CD4-positive, alpha-beta memory T cell (primary cell): ENCODE measurements around the gene SYNGAP1. TPM values are rescaled to one million over a fixed set of nuclear protein-coding genes. Genes with fewer than 3 reads are reported as not detected.
"Not testable (repeated sequence)": the region's sequence is repeated elsewhere in the genome, so short reads cannot be mapped to it uniquely, and the experiment has no call there.

ENCODE experiments used
- CTCF ChIA-PET: fragments of 350-600 bp; sonication (Branson Sonifier 250); formaldehyde crosslinking; loops from one replicate; lab custom pipeline; 2021; ENCODE audit warnings: inconsistent platforms; ENCODE audit not compliant: partially characterized antibody; lab: Charles Lee
- POLR2A ChIA-PET: fragments of 350-600 bp; sonication (Branson Sonifier 250); formaldehyde crosslinking; loops from one replicate; lab custom pipeline; 2021; ENCODE audit not compliant: partially characterized antibody; lab: Charles Lee
- DNase-seq, 5 donors: peaks; one replicate each; pipeline versions ENCODE4 v3.0.0 to v3.0.0-alpha.2; 2020 to 2022; ENCODE audit warnings: mixed read lengths in 1 of 5
- H3K27ac ChIP-seq: one replicate; pipeline ENCODE4 v1.7.0; 2013; ENCODE audit warnings: low read depth, low read length
- H3K27me3 ChIP-seq: 2 replicates; pipeline ENCODE4 v1.7.0; 2013; ENCODE audit warnings: mild to moderate bottlenecking, low read length, moderate library complexity; ENCODE audit not compliant: insufficient read depth
- H3K36me3 ChIP-seq: 2 replicates; pipeline ENCODE4 v1.7.0; 2013; ENCODE audit warnings: mild to moderate bottlenecking, low read length, moderate library complexity; ENCODE audit not compliant: insufficient read depth
- H3K4me1 ChIP-seq: 2 replicates; pipeline ENCODE4 v1.7.0; 2013; ENCODE audit warnings: mild to moderate bottlenecking, low read length, moderate library complexity; ENCODE audit not compliant: insufficient read depth
- H3K4me3 ChIP-seq, 2 donors: one replicate each; pipeline ENCODE4 v1.7.0; 2013; ENCODE audit warnings: low read length in 2 of 2, mild to moderate bottlenecking in 1 of 2
- H3K9me3 ChIP-seq, 2 donors: one replicate each; pipeline ENCODE4 v1.7.0; 2013; ENCODE audit warnings: low read length in 2 of 2, control low read depth in 1 of 2; ENCODE audit not compliant: control insufficient read depth in 1 of 2
- H3K27ac Mint-ChIP-seq, 7 donors: one replicate each; pipeline ENCODE4 v1.8.0; 2020 to 2021; ENCODE audit warnings: mixed read lengths in 7 of 7, mild to moderate bottlenecking in 6 of 7, inconsistent platforms in 3 of 7, moderate library complexity in 3 of 7
- H3K27me3 Mint-ChIP-seq, 2 donors: one replicate each; pipeline ENCODE4 v1.8.0; 2020 to 2021; ENCODE audit warnings: mixed read lengths in 2 of 2
- H3K36me3 Mint-ChIP-seq, 2 donors: one replicate each; pipeline ENCODE4 v1.8.0; 2020 to 2021; ENCODE audit warnings: mixed read lengths in 2 of 2, inconsistent platforms in 1 of 2, mild to moderate bottlenecking in 1 of 2
- H3K4me1 Mint-ChIP-seq, 4 donors: one replicate each; pipeline ENCODE4 v1.8.0; 2020 to 2021; ENCODE audit warnings: mixed read lengths in 4 of 4, mild to moderate bottlenecking in 1 of 4
- H3K4me3 Mint-ChIP-seq, 8 donors: one replicate each; pipeline ENCODE4 v1.8.0; 2020 to 2021; ENCODE audit warnings: mixed read lengths in 8 of 8, mild to moderate bottlenecking in 7 of 8, moderate library complexity in 6 of 8, inconsistent platforms in 3 of 8
- H3K9me3 Mint-ChIP-seq, 8 donors: one replicate each; pipeline ENCODE4 v1.8.0; 2020 to 2021; ENCODE audit warnings: mixed read lengths in 8 of 8, mild to moderate bottlenecking in 5 of 8, inconsistent platforms in 3 of 8, moderate library complexity in 1 of 8
- intact Hi-C: fragments of 100-400 bp; cut with micrococcal nuclease; formaldehyde crosslinking; loops from one replicate; pipeline ENCODE4 v1.15.1; 2023
- polyA plus RNA-seq, 2 donors: library from polyadenylated mRNA; unstranded; fragments of 300-500 nt; fragmentation: Illumina TruSeq; gene quantifications; one replicate each; pipeline ENCODE4 v1.2.3, GENCODE V29; 2021
- total RNA-seq, 2 experiments: library from RNA; stranded (reverse); gene quantifications; one replicate each; pipeline ENCODE4 v1.2.3, GENCODE V29; 2021

The SYNGAP1 gene
- total RNA-seq (10 to 100 TPM; 47.8 to 48.0 TPM), polyA plus RNA-seq (1 to 10 TPM in 1 of 2 donors, not detected in 1; 1.9 TPM)

DNA sequence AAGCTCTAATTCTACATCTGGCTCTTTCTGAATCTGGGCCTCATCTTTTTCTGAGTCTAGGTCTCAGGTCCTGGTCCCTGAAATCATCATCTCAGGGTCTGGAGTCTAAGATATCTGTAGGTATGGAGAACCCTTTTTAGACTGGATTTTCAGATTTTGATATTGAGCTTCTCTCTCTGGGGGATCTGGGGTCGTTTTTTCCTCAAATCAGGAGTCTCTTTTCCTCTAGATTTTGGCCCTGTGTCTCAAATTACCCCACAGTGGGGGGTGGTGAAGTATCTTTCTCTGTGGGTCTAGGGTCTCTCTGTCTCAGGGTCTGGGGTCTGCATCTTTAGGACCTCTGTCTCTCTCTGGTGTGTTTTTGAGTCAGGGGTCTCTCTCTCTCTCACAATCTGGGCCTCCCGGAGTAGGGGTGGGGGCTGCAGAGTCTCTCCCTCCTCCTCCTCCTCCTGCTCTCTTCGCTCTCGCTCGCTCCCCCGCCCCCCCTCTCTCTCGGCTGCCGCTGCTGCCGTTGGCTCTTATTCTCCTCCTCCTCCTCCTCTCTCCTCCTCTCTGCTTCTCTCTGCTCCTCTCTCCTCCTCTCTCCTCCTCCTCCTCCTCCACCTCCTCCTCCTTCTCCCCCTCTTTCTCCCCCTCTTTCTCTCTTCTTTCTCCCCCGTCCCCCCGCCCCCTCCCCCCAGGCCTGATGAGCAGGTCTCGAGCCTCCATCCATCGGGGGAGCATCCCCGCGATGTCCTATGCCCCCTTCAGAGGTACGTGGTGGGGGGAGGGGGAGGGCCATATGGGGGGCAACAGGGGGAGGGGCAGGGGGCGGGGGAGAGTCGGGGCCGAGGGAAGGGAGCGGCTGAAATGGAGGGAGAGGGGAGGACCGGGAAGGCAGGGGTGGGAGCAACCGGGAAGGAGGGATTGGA lies at the start of gene SYNGAP1:
SYNGAP1 (plus strand) TSS at position 486 of the 911 bp plus-strand sequence; CDS start at position 686, 200 bp downstream.
- intact Hi-C loops, result loop anchor here (2.0 to 10.0 kb wide), 5 partner anchors 148 to 1225 kb away; partner anchors contain the start of genes GPSM3, HSD17B8, PBX2 and RPS18
- H3K4me3 Mint-ChIP-seq, result peak within 1 kb of the TSS; percentile 69 to 97 (median 92)
- Histone ChIP-seq H3K9me3 (no peaks in the 10 kb centered on the region), H3K4me1 (peaks cover 65% of the 10 kb centered on the region), H3K36me3 (peaks cover 12% of the 10 kb centered on the region), H3K4me3 (peak within 1 kb of the TSS in 1 of 2 donors; percentile 18), H3K27me3 (no peaks in the 10 kb centered on the region), H3K27ac (peak within 1 kb of the TSS; percentile 97)
- peaks cover 13 to 32% of the 10 kb centered on the region in 2 donors for H3K36me3 Mint-ChIP-seq
- peak in 1 of 5 donors; percentile 61 for DNase-seq
- POLR2A ChIA-PET, result interaction anchor here (1.9 to 4.6 kb wide), 7 partner anchors 10 to 148 kb away, joined by 6 to 77 read pairs (median 24); partner anchors contain the start of genes B3GALT4, KIFC1, RPS18 and VPS52
- H3K27ac Mint-ChIP-seq, result peak within 1 kb of the TSS; percentile 99 to 100 (median 99)
- no peaks in the 10 kb centered on the region for H3K27me3 Mint-ChIP-seq
- peaks cover 51 to 87% (median 57%) of the 10 kb centered on the region in 4 donors for H3K4me1 Mint-ChIP-seq
- CTCF ChIA-PET, result interaction anchor here (0.8 to 2.3 kb wide), 4 partner anchors 9 to 435 kb away, joined by 3 to 17 read pairs (median 8); no protein-coding TSS in a partner anchor
- H3K9me3 Mint-ChIP-seq, result no peaks in the 10 kb centered on the region

DNA sequence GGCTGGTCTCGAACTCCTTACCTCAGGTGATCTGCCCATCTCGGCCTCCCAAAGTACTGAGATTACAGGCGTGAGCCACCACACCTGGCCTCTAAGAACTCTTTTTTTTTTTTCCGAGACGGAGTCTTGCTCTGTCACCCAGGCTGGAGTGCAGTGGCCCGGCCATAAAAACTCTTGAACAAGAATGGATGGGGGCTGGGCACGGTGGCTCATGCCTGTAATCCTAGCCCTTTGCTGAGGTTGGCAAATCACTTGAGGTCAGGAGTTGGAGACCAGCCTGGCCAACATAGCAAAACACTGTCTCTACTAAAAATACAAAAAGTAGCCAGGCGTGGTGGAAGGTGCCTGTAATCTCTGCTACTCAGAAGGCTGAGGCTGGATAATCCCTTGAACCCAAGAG lies 48.0 kb upstream of the SYNGAP1 start:
- H3K27ac Mint-ChIP-seq, H3K27me3 ChIP-seq, H3K27ac ChIP-seq, intact Hi-C loops, H3K36me3 Mint-ChIP-seq, H3K9me3 ChIP-seq, H3K27me3 Mint-ChIP-seq, H3K36me3 ChIP-seq, POLR2A ChIA-PET, H3K4me3 Mint-ChIP-seq, H3K4me3 ChIP-seq, DNase-seq, CTCF ChIA-PET, H3K9me3 Mint-ChIP-seq: not testable (repeated sequence)
- H3K4me1 Mint-ChIP-seq, result peaks cover 7 to 11% (median 11%) of the 10 kb centered on the region in 4 donors
- peaks cover 18% of the 10 kb centered on the region for H3K4me1 ChIP-seq

DNA sequence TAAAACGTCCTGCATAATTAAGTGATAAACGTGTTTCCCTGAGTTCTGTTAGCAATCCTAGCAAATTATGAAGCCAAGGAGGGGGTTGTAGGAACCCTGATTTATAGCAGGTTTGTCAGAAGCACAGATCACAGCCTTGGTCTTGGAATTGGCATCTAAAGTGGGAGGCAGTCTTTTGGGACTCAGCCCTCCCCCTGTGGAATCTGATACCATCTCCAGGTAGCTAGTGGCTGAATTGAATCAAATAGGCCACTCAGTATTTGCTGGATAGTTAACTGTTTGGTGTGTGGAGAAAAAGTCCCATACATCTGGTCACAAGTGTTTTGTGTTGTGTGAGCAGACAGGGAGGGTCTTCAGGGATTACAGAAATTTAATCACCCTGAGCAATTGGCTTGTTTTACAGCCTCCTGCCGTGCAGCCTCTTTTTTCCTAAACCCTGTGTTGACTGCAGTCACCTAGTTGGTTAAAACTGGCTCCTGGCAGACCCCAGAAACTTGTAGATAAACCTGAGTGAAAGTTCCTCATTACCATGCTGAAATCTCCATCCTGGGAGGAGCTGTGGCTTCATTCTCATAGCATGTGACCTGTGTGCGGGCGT lies 47.2 kb upstream of the SYNGAP1 start:
- Mint-ChIP-seq H3K9me3 (no peaks in the 10 kb centered on the region), H3K27ac (peak overlapping the region in 3 of 7 donors; percentile 14 to 53 (median 36)), H3K4me3 (no peak overlapping the region), H3K4me1 (peaks cover 7 to 11% (median 11%) of the 10 kb centered on the region in 4 donors), H3K36me3 (no peaks in the 10 kb centered on the region), H3K27me3 (no peaks in the 10 kb centered on the region)
- no peaks in the 10 kb centered on the region for H3K9me3 ChIP-seq
- H3K36me3 ChIP-seq, result no peaks in the 10 kb centered on the region
- DNase-seq, result no peak
- intact Hi-C loops, result no loop called here
- no peak overlapping the region for H3K27ac ChIP-seq
- H3K27me3 ChIP-seq, result no peaks in the 10 kb centered on the region
- CTCF ChIA-PET, result no interaction called here
- peaks cover 18% of the 10 kb centered on the region for H3K4me1 ChIP-seq
- POLR2A ChIA-PET, result interaction anchor here (0.6 kb wide), 2 partner anchors 38 to 560 kb away, joined by 3 read pairs; no protein-coding TSS in a partner anchor
- H3K4me3 ChIP-seq, result no peak overlapping the region

DNA sequence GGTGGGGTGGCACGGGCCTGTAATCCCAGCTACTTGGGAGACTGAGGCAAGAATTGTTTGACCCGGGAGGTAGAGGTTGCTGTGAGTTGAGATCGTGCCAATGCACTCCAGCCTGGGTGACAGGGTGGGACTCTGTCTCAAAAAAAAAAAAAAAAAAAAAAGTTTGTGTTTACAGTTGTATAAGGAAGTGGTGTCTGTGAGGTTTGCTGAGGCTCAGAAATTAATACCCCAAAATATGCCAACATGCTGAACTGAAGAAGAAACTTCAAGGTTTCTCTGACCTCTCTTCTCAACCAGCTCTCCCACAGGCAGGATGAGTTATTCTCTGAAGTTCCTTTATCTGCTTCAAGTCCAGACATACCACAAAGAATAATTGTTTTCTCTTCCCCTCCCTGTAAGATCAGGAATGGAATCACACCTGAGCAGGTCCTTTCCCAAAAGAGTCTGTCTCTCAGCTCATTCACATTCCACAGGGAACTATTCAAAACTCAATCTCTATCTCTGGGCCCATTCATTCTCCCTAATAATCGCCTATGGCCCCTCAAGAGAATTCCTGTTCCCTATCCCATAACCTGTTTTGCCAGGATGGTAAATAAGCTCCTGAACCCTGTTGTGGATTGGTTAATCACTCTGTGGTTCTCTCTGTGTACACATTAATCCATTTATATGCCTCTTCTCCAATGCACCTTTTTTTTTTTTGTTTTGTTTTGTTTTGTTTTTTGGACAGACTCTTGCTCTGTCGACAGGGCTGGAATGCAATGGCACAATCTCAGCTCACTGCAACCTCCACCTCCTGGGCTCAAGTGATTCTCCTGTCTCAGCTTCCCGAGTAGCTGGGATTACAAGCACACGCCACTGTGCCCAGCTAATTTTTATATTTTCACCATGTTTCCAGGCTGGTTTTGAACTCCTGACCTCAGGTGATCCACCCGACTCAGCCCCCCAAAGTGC lies 45.6 kb upstream of the SYNGAP1 start:
- ChIA-PET POLR2A (interaction anchor here (0.6 to 1.1 kb wide), 4 partner anchors 79 to 479 kb away, joined by 3 read pairs; no protein-coding TSS in a partner anchor), CTCF (no interaction called here)
- no peak overlapping the region for H3K4me3 ChIP-seq
- Mint-ChIP-seq H3K4me1 (peaks cover 7 to 11% (median 11%) of the 10 kb centered on the region in 4 donors), H3K27me3 (no peaks in the 10 kb centered on the region), H3K9me3 (no peaks in the 10 kb centered on the region), H3K36me3 (no peaks in the 10 kb centered on the region), H3K27ac (peak overlapping the region in 5 of 7 donors; percentile 5 to 74 (median 64)), H3K4me3 (no peak overlapping the region)
- H3K9me3 ChIP-seq, result no peaks in the 10 kb centered on the region
- intact Hi-C loops, result no loop called here
- H3K4me1 ChIP-seq, result peaks cover 18% of the 10 kb centered on the region
- H3K36me3 ChIP-seq, result no peaks in the 10 kb centered on the region
- DNase-seq, result peak in 1 of 5 donors; percentile 3
- no peaks in the 10 kb centered on the region for H3K27me3 ChIP-seq
- no peak overlapping the region for H3K27ac ChIP-seq

DNA sequence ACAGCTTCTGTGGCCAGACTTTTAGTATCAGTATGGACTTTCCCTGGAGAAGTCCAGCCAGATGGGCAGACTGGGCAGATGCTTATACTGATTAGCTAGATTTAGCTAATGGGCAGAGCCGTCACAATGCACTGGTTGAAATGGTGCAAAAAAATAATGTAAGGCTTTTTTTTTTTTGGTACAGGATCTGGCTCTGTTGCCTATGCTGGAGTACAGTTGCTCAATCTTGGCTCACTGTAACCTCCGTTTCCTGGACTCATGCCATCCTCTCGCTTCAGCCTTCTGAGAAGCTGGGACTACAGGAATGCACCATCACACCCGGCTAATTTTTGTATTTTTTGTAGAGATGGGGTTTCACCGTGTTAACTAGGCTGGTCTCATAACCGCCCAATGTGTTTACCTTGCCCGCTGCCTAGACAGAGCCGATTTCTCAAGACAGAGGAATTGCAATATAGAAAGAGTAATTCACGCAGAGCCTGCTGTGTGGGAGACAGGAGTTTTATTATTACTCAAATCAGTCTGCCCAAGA lies 44.7 kb upstream of the SYNGAP1 start:
- peaks cover 7 to 11% (median 11%) of the 10 kb centered on the region in 4 donors for H3K4me1 Mint-ChIP-seq
- Histone ChIP-seq H3K27me3 (no peaks in the 10 kb centered on the region), H3K9me3 (no peaks in the 10 kb centered on the region), H3K4me3 (no peak overlapping the region), H3K27ac (no peak overlapping the region), H3K36me3 (no peaks in the 10 kb centered on the region), H3K4me1 (peaks cover 18% of the 10 kb centered on the region)
- ChIA-PET POLR2A (no interaction called here), CTCF (no interaction called here)
- no peaks in the 10 kb centered on the region for H3K36me3 Mint-ChIP-seq
- H3K4me3 Mint-ChIP-seq, result no peak overlapping the region
- no peak for DNase-seq
- H3K27ac Mint-ChIP-seq, result peak overlapping the region in 4 of 7 donors; percentile 3 to 54 (median 26)
- H3K27me3 Mint-ChIP-seq, result no peaks in the 10 kb centered on the region
- H3K9me3 Mint-ChIP-seq, result no peaks in the 10 kb centered on the region
- intact Hi-C loops, result no loop called here

DNA sequence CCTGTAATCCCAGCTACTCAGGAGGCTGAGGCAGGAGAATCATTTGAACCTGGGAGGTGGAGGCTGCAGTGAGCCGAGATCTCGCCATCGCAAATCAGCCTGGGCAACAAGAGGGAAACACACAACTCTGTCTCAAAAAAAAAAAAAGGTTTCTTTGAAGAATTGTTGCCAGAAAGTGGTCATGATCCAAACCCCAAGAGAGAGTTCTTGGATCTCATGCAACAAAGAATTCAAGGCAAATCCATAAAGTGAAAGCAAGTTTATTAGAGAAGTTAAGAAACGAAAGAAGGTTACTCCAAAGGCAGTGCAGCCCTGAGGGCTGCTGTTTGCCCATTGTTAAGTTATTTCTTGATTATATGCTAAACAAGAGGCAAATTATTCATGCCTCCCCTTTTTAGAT lies 42.7 kb upstream of the SYNGAP1 start:
- DNase-seq, result no peak
- intact Hi-C loops, result no loop called here
- H3K27ac ChIP-seq, result no peak overlapping the region
- ChIA-PET POLR2A (no interaction called here), CTCF (no interaction called here)
- H3K4me1 ChIP-seq, result peaks cover 18% of the 10 kb centered on the region
- H3K4me3 ChIP-seq, result no peak overlapping the region
- Mint-ChIP-seq H3K36me3 (no peaks in the 10 kb centered on the region), H3K27me3 (no peaks in the 10 kb centered on the region), H3K27ac (no peak overlapping the region), H3K4me1 (peaks cover 7 to 11% (median 11%) of the 10 kb centered on the region in 4 donors), H3K9me3 (no peaks in the 10 kb centered on the region), H3K4me3 (no peak overlapping the region)
- H3K36me3 ChIP-seq, result no peaks in the 10 kb centered on the region
- H3K27me3 ChIP-seq, result no peaks in the 10 kb centered on the region
- H3K9me3 ChIP-seq, result no peaks in the 10 kb centered on the region
